Measurements from ENCODE around the gene KLHL6. TPM values are rescaled to one million over a fixed set of nuclear protein-coding genes. Genes with fewer than 3 reads are reported as not detected.

The KLHL6 gene
- total and polyA plus RNA-seq, 2 of the 13 experiments (the other 11 are each of a cell fraction or from before 2014, with no cell fraction given): not detected

GRCh38 chr3:183447206-183448001 lies 108.1 kb downstream of the KLHL6 start (continued):
- TF ChIP-seq BRD4 (CRISPR knock-in tag; IDR thresholded peaks at IDR 0.05): peak; percentile 88; the same call in 1 of the 2 replicates
- no peak for TF ChIP-seq KDM1A (CRISPR knock-in tag; IDR thresholded peaks at IDR 0.05)
- peak; percentile 88 for TF ChIP-seq CHCHD3 (CRISPR knock-in tag; IDR thresholded peaks at IDR 0.05)
- no peak for TF ChIP-seq MATR3 (CRISPR knock-in tag; IDR thresholded peaks at IDR 0.05)
- peak; percentile 64; the same call in 1 of the 2 replicates for TF ChIP-seq ZMYM2 (CRISPR knock-in tag; IDR thresholded peaks at IDR 0.05)
- no peak for TF ChIP-seq SNRNP70 (IDR thresholded peaks at IDR 0.05; ENCODE audit: low read depth, low read length)
- peak; percentile 74 for TF ChIP-seq ZNF205 (CRISPR knock-in tag; IDR thresholded peaks at IDR 0.05)
- TF ChIP-seq GATAD2A (CRISPR knock-in tag; IDR thresholded peaks at IDR 0.05): peak; percentile 68; the same call in 1 of the 2 replicates
- peak; percentile 71 for TF ChIP-seq JARID2 (CRISPR knock-in tag; IDR thresholded peaks at IDR 0.05; ENCODE audit: insufficient replicate concordance)
- TF ChIP-seq HES4 (CRISPR knock-in tag; IDR thresholded peaks at IDR 0.05; ENCODE audit: borderline replicate concordance): no peak
- no peak for TF ChIP-seq ZBTB10 (CRISPR knock-in tag; IDR thresholded peaks at IDR 0.05; ENCODE audit: borderline replicate concordance)
- TF ChIP-seq DRAP1 (CRISPR knock-in tag; IDR thresholded peaks at IDR 0.05): peak; percentile 83
- TF ChIP-seq SNAPC2 (CRISPR knock-in tag; IDR thresholded peaks at IDR 0.05): no peak
- no peak for TF ChIP-seq FOXP1 (IDR thresholded peaks at IDR 0.05)
- no peak for TF ChIP-seq FOXP1 (CRISPR knock-in tag; IDR thresholded peaks at IDR 0.05)
- TF ChIP-seq HOXD1 (CRISPR knock-in tag; IDR thresholded peaks at IDR 0.05): peak; percentile 46; the same call in 1 of the 2 replicates
- no peak for TF ChIP-seq RFX5 (IDR thresholded peaks at IDR 0.05; ENCODE audit: low read depth, low read length)
- TF ChIP-seq MAX (IDR thresholded peaks at IDR 0.05): peak; percentile 82
- TF ChIP-seq NCOA1 (CRISPR knock-in tag; IDR thresholded peaks at IDR 0.05): 0 out of 2 replicates have a peak, but pooled peaks have one; percentile 48
- no peak for TF ChIP-seq ZNF530 (CRISPR knock-in tag; IDR thresholded peaks at IDR 0.05; ENCODE audit: low read depth)
- TF ChIP-seq ZNF280B (CRISPR knock-in tag; IDR thresholded peaks at IDR 0.05; ENCODE audit: borderline replicate concordance): peak; percentile 96
- no peak for TF ChIP-seq ZIK1 (CRISPR knock-in tag; IDR thresholded peaks at IDR 0.05; ENCODE audit: borderline replicate concordance, low read depth)
- no peak for TF ChIP-seq ZNF737 (CRISPR knock-in tag; IDR thresholded peaks at IDR 0.05; ENCODE audit: borderline replicate concordance)
- peak; percentile 89; the same call in 1 of the 2 replicates for TF ChIP-seq ZNF598 (CRISPR knock-in tag; IDR thresholded peaks at IDR 0.05; ENCODE audit: borderline replicate concordance)
- TF ChIP-seq ETS1 (CRISPR knock-in tag; IDR thresholded peaks at IDR 0.05): no peak
- TF ChIP-seq GATA4 (IDR thresholded peaks at IDR 0.05; ENCODE audit: borderline replicate concordance, low read depth): peak; percentile 55; the same call in 1 of the 2 replicates

Measured in HepG2 (cell line).